Measurements from ENCODE around the gene MED8. TPM values are rescaled to one million over a fixed set of nuclear protein-coding genes. Genes with fewer than 3 reads are reported as not detected.

MED8 gene
- total RNA-seq, 1 experiment from 2014 or later, result 36.0 TPM

- H3K4me1 ChIP-seq (ENCODE audit: control insufficient read depth in 1 of 2, insufficient read depth in 2 of 2, low read length in 2 of 2), result peaks cover 3 to 16% of the 10 kb centered on the region in 2 experiments; a peak in 3 of 4 replicates
- ChIA-PET RAD21 (ENCODE audit: low non-redundant PET in 1 of 2, low total read pairs in 2 of 2, uncharacterized antibody in 2 of 2, unreplicated experiment in 2 of 2) (interaction anchor here in 1 of 2 experiments (0.7 kb wide), 1 partner anchor 24 kb away, joined by 3 read pairs; no protein-coding TSS in a partner anchor), POLR2A (no interaction called here), CTCF (no interaction called here)
- no peaks in the 10 kb centered on the region for H3K9me3 ChIP-seq (ENCODE audit: control insufficient read depth in 1 of 2, insufficient read depth in 1 of 2, low read depth in 1 of 2, low read length in 2 of 2)
- intact Hi-C loops (cut with micrococcal nuclease), result no loop called here
- no peak overlapping the region for H3K9ac ChIP-seq (ENCODE audit: low read length)
- H3K79me2 ChIP-seq (ENCODE audit: insufficient read depth, low read length), result peaks cover 29% of the 10 kb centered on the region
- H3K4me3 ChIP-seq (replicated peaks in 1 of 2; ENCODE audit: low read depth in 1 of 2, low read length in 2 of 2), result no peak overlapping the region
- H4K20me1 ChIP-seq (ENCODE audit: insufficient read depth), result no peaks in the 10 kb centered on the region
- H3K36me3 ChIP-seq (ENCODE audit: control insufficient read depth in 1 of 2, insufficient read depth in 2 of 2, low read length in 2 of 2), result no peaks in the 10 kb centered on the region; a peak in 1 of 4 replicates
- H3K27ac ChIP-seq (ENCODE audit: low read depth, low read length), result no peak overlapping the region
- H2AFZ ChIP-seq (ENCODE audit: low read depth, low read length, poor library complexity, severe bottlenecking), result no peak overlapping the region
- no peak overlapping the region for H3K4me2 ChIP-seq (ENCODE audit: low read length)
- BruUV-seq (replicated peaks), result no TSS peak
- no peaks in the 10 kb centered on the region for H3K27me3 ChIP-seq (ENCODE audit: insufficient read depth, low read length)
- ATAC-seq, result no peak
- H3K9me2 ChIP-seq (ENCODE audit: insufficient read depth), result no peaks in the 10 kb centered on the region
- TF ChIP-seq TCF7L2 (IDR thresholded peaks at IDR 0.05; ENCODE audit: borderline replicate concordance, extremely low read depth, insufficient read depth, insufficient read length) (no peak), ZFX (IDR thresholded peaks at IDR 0.05) (no peak), ZNF274 (IDR thresholded peaks at IDR 0.05; ENCODE audit: low read depth, low read length) (no peak), POLR2A (IDR thresholded peaks at IDR 0.05; ENCODE audit: borderline replicate concordance, extremely low read depth, insufficient read depth, insufficient read length) (no peak), CTCF (IDR thresholded peaks at IDR 0.05 in 2 of 3, conservative IDR thresholded peaks at IDR 0.05 in 1 of 3; ENCODE audit: borderline replicate concordance in 1 of 3, insufficient read depth in 1 of 3, low read depth in 2 of 3, low read length in 2 of 3) (no peak), POLR2AphosphoS5 (IDR thresholded peaks at IDR 0.05; ENCODE audit: low read depth, low read length) (no peak), JUND (IDR thresholded peaks at IDR 0.05) (no peak), ZBTB33 (IDR thresholded peaks at IDR 0.05; ENCODE audit: extremely low read depth, insufficient replicate concordance, low read length) (no peak)
- DNase-seq (ENCODE audit: low read depth, low spot score), result no peak
Measured at GRCh38 chr1:43392702-43393101, 3.1 kb upstream of the MED8 start.

Measured in HCT116 (cell line).